ENCODE data around the gene MAPK10.

DNA sequence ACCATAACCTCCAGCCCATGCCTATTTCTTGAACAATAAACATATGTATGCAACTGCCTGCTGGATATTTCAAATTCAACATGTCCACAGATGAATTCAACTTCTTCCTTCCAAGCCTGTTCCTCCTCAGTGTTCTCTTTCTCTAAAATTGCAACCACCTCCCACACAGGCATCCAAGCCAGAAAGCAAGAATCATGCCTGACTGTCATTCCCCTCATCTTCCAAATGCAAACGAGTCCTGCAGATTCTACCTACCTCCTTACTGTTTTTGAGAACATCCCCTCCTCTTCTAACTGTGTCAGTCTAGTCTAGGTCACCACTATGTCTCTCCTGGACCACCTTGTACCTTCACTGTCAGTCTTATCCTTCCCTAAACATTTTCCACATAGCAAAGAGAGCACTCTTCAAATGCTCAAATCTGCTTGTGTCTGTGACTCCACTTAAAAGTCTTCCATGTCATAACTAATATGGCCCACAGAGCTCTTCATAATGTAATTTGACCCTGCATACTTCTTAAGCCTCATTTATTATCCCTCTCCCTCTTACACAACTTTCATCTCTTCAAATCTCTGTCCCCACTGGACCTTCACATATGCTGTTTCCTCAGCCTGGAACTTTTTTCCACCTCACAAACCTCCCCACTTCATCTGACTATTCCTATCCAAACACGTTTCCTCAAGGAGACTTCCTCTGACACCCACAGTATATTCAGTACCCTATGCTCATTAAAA, 25.7 kb downstream of the MAPK10 start:
- TF ChIP-seq, protein P1, sequence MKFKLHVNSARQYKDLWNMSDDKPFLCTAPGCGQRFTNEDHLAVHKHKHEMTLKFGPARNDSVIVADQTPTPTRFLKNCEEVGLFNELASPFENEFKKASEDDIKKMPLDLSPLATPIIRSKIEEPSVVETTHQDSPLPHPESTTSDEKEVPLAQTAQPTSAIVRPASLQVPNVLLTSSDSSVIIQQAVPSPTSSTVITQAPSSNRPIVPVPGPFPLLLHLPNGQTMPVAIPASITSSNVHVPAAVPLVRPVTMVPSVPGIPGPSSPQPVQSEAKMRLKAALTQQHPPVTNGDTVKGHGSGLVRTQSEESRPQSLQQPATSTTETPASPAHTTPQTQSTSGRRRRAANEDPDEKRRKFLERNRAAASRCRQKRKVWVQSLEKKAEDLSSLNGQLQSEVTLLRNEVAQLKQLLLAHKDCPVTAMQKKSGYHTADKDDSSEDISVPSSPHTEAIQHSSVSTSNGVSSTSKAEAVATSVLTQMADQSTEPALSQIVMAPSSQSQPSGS (CRISPR knock-in tag; IDR thresholded peaks at IDR 0.05; ENCODE audit: borderline replicate concordance, low read depth): no peak
- TF ChIP-seq, protein P2, sequence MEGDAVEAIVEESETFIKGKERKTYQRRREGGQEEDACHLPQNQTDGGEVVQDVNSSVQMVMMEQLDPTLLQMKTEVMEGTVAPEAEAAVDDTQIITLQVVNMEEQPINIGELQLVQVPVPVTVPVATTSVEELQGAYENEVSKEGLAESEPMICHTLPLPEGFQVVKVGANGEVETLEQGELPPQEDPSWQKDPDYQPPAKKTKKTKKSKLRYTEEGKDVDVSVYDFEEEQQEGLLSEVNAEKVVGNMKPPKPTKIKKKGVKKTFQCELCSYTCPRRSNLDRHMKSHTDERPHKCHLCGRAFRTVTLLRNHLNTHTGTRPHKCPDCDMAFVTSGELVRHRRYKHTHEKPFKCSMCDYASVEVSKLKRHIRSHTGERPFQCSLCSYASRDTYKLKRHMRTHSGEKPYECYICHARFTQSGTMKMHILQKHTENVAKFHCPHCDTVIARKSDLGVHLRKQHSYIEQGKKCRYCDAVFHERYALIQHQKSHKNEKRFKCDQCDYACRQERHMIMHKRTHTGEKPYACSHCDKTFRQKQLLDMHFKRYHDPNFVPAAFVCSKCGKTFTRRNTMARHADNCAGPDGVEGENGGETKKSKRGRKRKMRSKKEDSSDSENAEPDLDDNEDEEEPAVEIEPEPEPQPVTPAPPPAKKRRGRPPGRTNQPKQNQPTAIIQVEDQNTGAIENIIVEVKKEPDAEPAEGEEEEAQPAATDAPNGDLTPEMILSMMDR (IDR thresholded peaks at IDR 0.05): no peak
- TF ChIP-seq ZNF317 (CRISPR knock-in tag; IDR thresholded peaks at IDR 0.05; ENCODE audit: borderline replicate concordance, low read depth) (no peak), FOXK1 (CRISPR knock-in tag; IDR thresholded peaks at IDR 0.05) (no peak), NFE2L1 (CRISPR knock-in tag; IDR thresholded peaks at IDR 0.05) (no peak), GTF2I (CRISPR knock-in tag; conservative IDR thresholded peaks at IDR 0.05) (no peak), TP53 (CRISPR knock-in tag; IDR thresholded peaks at IDR 0.05) (no peak), ZBTB21 (CRISPR knock-in tag; IDR thresholded peaks at IDR 0.05; ENCODE audit: borderline replicate concordance) (no peak), JUN (CRISPR knock-in tag; IDR thresholded peaks at IDR 0.05) (no peak), NR3C1 (CRISPR knock-in tag; conservative IDR thresholded peaks at IDR 0.05; ENCODE audit: low read depth) (no peak)
- TF ChIP-seq, protein P3, sequence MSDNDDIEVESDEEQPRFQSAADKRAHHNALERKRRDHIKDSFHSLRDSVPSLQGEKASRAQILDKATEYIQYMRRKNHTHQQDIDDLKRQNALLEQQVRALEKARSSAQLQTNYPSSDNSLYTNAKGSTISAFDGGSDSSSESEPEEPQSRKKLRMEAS (CRISPR knock-in tag; IDR thresholded peaks at IDR 0.05): no peak
- TF ChIP-seq, protein P4, sequence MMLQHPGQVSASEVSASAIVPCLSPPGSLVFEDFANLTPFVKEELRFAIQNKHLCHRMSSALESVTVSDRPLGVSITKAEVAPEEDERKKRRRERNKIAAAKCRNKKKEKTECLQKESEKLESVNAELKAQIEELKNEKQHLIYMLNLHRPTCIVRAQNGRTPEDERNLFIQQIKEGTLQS (CRISPR knock-in tag; conservative IDR thresholded peaks at IDR 0.05): no peak
- TF ChIP-seq, protein P5, sequence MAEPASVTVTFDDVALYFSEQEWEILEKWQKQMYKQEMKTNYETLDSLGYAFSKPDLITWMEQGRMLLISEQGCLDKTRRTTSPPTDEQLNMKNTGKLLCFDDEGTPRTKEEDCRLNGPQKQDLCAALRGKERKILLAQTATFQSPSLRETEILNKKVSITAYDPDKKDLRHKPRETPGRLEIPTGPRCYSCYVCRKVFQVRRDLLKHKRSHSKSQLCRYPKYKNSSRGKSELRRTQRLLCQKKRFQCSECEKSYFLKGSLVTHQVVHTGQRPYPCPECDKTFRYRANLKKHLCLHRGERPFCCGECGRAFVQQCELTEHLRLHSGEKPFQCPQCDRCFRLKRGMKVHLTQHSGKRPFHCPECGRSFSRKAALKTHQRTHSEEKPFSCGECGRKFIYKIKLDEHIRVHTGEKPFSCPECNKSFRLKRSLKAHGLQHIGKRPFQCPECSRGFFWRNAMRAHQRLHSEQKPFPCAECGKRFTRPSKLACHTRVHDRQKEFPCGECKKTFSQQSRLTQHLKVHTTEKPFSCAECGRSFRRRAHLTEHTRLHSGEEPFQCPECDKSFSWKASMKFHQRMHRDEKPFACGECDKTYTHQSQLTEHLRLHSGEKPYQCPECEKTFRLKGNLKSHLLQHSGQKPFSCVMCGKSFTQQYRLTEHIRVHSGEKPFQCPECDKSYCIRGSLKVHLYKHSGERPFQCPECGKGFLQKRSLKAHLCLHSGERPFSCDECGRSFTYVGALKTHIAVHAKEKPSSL (CRISPR knock-in tag; conservative IDR thresholded peaks at IDR 0.05): no peak
- TF ChIP-seq, protein P6, sequence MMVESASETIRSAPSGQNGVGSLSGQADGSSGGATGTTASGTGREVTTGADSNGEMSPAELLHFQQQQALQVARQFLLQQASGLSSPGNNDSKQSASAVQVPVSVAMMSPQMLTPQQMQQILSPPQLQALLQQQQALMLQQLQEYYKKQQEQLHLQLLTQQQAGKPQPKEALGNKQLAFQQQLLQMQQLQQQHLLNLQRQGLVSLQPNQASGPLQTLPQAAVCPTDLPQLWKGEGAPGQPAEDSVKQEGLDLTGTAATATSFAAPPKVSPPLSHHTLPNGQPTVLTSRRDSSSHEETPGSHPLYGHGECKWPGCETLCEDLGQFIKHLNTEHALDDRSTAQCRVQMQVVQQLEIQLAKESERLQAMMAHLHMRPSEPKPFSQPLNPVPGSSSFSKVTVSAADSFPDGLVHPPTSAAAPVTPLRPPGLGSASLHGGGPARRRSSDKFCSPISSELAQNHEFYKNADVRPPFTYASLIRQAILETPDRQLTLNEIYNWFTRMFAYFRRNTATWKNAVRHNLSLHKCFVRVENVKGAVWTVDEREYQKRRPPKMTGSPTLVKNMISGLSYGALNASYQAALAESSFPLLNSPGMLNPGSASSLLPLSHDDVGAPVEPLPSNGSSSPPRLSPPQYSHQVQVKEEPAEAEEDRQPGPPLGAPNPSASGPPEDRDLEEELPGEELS (CRISPR knock-in tag; IDR thresholded peaks at IDR 0.05): no peak

Measured in WTC11 (cell line).